ENCODE measurements around the gene HDAC10. TPM values are rescaled to one million over a fixed set of nuclear protein-coding genes. Genes with fewer than 3 reads are reported as not detected.

The HDAC10 gene
- total RNA-seq, 1 experiment from 2014 or later, result 45.0 TPM

GRCh38 chr22:50293441-50294318 is 42.6 kb upstream of the HDAC10 start:
- no peak overlapping the region for H3K23ac ChIP-seq (ENCODE audit: insufficient read length, low read depth, low read length)
- TF ChIP-seq CTCF (conservative IDR thresholded peaks at IDR 0.05), result no peak
- H3K9ac ChIP-seq (ENCODE audit: extremely low read depth, insufficient read length, low read length), result no peak overlapping the region
- H3K27me3 Mint-ChIP-seq (ENCODE audit: low read depth), result no peaks in the 10 kb centered on the region
- H3K27me3 ChIP-seq (ENCODE audit: insufficient read depth, low read length), result no peaks in the 10 kb centered on the region
- peak overlapping the region; percentile 55 to 89 (median 84); a peak in 3 of 7 replicates for H3K27ac Mint-ChIP-seq
- no peak overlapping the region for H3T11ph ChIP-seq (ENCODE audit: low read length)
- no peak overlapping the region for H2BK120ac ChIP-seq (ENCODE audit: low read depth, low read length, poor library complexity, severe bottlenecking)
- no peaks in the 10 kb centered on the region for H4K20me1 ChIP-seq (ENCODE audit: control insufficient read depth, insufficient read depth, insufficient read length)
- DNase-seq, result peak; percentile 82
- peaks cover 18 to 27% of the 10 kb centered on the region in 2 experiments for H3K4me1 Mint-ChIP-seq
- peaks cover 2% of the 10 kb centered on the region for H3K79me1 ChIP-seq (ENCODE audit: insufficient read depth, low read depth, low read length, poor library complexity, severe bottlenecking)
- H2BK15ac ChIP-seq (ENCODE audit: low read depth, low read length), result no peak overlapping the region
- H3K9me3 ChIP-seq (ENCODE audit: control insufficient read depth, low read depth, low read length), result no peaks in the 10 kb centered on the region
- H3K14ac ChIP-seq (ENCODE audit: insufficient read depth, low read length), result peak overlapping the region; percentile 84
- H4K91ac ChIP-seq (ENCODE audit: insufficient read length, low read depth, low read length), result peak overlapping the region; percentile 5
- H3K4me2 ChIP-seq (ENCODE audit: insufficient read depth, insufficient read length, low read length), result peak overlapping the region; percentile 12
- no peaks in the 10 kb centered on the region for H3K23me2 ChIP-seq (ENCODE audit: insufficient read length, low read depth, low read length, poor library complexity, severe bottlenecking)
- H3K9me3 Mint-ChIP-seq, result no peaks in the 10 kb centered on the region; a peak in 1 of 5 replicates
- H4K5ac ChIP-seq (ENCODE audit: insufficient read length, low read depth, low read length), result no peak overlapping the region
- WGBS (ENCODE audit: extremely low coverage, insufficient read length, low lambda C conversion rate), result no CpG with 5 or more reads among the region's 42 CpGs
- no peak overlapping the region for H2BK20ac ChIP-seq (ENCODE audit: low read depth, low read length, poor library complexity, severe bottlenecking)
- H3K4me1 ChIP-seq (ENCODE audit: insufficient read depth, low read length), result no peaks in the 10 kb centered on the region
- no peak overlapping the region for H3K4ac ChIP-seq (ENCODE audit: low read depth, low read length)
- H3K79me2 ChIP-seq (ENCODE audit: insufficient read depth, low read length), result peaks cover 3% of the 10 kb centered on the region; the same call in 1 of the 2 replicates
- H2AFZ ChIP-seq (ENCODE audit: low read length), result no peak overlapping the region
- no peak overlapping the region for H3K4me3 Mint-ChIP-seq
- H2BK5ac ChIP-seq (ENCODE audit: insufficient read length, low read length), result no peak overlapping the region
- peaks cover 2 to 10% (median 9%) of the 10 kb centered on the region in 3 experiments; a peak in 5 of 7 replicates for H3K36me3 Mint-ChIP-seq (ENCODE audit: insufficient read depth in 1 of 3, low read depth in 3 of 3)
- H2AK5ac ChIP-seq (ENCODE audit: insufficient read length, low read length), result no peak overlapping the region
- H3K18ac ChIP-seq (ENCODE audit: insufficient read length, low read depth, low read length), result peak overlapping the region; percentile 38
- no peak overlapping the region for H3K56ac ChIP-seq (ENCODE audit: insufficient read length, low read depth, low read length)
- peak overlapping the region; percentile 26 for H2BK12ac ChIP-seq (ENCODE audit: insufficient read length, low read depth, low read length)
- H3K27ac ChIP-seq (ENCODE audit: insufficient read length, low read depth, low read length), result no peak overlapping the region
- no peak overlapping the region for H4K8ac ChIP-seq (replicated peaks; ENCODE audit: insufficient read length, low read depth, low read length)

Data from H9 (cell line).